Fibroblast of upper back skin (primary cell): ENCODE results near the gene ACOX3.

Experiments
- DNase-seq: peaks from one replicate; pipeline ENCODE4 v3.0.0-alpha.2; 2013

ACOX3 gene

GRCh38 chr4:8465615-8466611 is 25.4 kb upstream of the ACOX3 start:
- no peak for DNase-seq

GRCh38 chr4:8464381-8464780 is 23.9 kb upstream of the ACOX3 start:
- DNase-seq = no peak

GRCh38 chr4:8463811-8464210 is 23.3 kb upstream of the ACOX3 start:
- DNase-seq = no peak

GRCh38 chr4:8461616-8462015 is 21.1 kb upstream of the ACOX3 start:
- no peak for DNase-seq

DNA sequence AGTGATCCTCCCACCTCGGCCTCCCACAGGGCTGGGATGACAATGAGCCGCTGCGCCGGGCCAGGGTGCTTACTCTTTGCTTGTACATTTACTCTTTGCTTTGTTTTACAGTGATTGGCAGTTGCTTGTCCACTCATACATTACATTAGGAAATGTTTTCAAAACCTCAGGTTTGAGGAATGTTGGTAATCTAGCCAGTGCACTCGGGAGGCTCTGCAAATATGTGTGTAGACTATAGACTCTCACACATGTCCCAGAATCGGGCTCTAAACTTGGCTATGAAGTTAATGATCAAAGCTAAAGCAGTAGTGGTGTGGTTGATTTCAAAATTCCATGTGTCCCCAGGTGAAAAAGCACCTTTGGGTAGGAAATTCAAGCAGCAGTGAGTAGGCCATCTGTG is 20.6 kb upstream of the ACOX3 start:
- DNase-seq = no peak

DNA sequence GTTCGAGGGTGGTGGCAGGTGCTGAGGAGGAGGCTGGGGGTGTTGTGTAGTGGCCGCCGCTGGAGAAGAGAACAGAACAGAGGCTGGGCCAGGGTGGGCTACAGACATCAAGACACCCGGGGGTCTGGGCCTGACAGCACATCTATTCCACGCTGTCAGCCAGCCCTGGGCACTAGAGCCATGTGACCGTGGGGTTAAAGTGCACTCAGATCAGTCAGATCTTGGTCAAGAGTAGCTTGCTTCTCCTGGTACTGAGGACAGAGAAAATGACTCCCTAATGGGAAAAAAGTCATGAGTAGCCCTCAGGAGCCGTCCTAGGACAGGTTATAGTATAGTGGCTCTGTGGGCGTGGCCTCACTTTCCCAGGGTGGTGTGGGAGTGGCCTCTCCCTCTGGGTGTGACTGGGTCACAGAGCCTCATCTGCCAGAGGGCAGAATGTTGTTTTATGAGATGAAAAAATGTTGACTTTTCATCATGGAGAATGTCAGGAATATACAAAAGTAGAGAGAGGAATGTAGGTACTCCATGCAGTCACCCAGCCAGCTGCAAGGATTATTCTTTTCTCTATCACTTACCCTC is 19.4 kb upstream of the ACOX3 start:
- no peak for DNase-seq

- no peak for DNase-seq
Observed at GRCh38 chr4:8457646-8458252, 17.2 kb upstream of the ACOX3 start.

- no peak for DNase-seq
Observed at GRCh38 chr4:8453957-8454356, 13.4 kb upstream of the ACOX3 start.

GRCh38 chr4:8451440-8452182 is 11.1 kb upstream of the ACOX3 start:
- DNase-seq = no peak

- DNase-seq = no peak
Observed at GRCh38 chr4:8446122-8446521, 5.6 kb upstream of the ACOX3 start.

GRCh38 chr4:8443801-8444200 is 3.3 kb upstream of the ACOX3 start:
- no peak for DNase-seq

DNA sequence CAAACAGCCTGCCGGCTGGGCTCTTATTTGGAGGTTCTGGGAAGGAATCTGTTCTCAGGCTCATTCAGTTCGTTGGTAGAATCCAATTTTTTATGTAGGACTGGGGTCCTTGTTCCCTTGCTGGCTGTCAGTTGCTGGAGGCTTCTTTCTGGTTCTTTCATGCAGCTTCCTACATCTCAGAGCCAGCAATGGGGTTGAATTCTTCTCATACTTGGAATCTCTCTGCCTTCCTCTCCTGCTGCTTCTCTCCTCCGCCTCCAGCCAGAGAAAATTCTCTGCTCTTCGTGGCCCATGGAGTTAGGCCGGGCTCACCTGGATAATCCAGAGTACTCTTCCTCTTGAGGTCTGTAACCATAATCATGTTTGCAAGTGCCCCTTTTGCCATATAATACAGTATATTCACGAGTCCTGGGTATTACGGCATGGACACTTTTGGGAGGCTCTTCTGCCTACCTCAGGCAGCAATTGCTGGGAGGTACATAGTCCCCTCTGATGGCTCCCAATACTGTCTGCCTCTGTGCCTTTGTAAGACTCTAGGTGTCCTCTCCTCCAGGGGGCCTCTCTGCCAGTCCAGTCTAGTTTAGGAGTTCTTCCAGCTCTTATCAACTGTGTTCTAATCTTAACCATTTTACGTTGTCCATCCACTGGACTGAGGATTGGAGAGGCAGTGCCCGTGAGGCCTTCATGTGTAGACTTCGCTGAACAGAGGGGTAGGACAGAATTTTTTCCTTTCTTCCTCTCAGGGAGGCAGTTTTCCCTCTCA is 2.3 kb upstream of the ACOX3 start:
- no peak for DNase-seq

DNA sequence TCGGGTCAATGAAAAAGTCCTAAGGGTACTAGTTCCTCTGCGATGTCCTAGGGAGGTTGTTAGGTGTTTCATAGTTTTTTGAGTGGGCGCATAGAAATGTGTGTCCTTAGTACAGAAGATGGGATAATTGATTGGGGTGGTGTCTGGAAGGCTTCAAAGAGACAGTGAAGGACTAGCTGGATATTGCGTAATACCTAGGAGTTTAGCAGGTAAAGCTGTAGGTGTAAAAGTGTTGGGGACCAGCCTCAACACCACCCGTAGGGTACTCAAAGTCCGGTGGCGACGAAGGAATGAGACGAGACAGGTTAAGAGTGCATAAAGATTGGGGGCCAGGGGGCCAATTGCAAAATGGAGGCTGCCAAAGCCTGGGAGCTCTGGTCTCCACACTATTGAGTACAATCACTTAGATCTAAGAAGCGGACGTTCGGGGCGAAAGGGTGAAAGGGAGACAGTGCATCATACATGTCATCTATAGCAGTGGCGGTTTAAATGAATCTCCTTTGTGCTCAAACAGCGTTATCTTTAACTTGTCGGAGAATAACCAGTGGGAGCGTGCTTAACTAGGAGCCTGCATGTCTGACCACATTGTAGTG is 1.1 kb upstream of the ACOX3 start:
- no peak for DNase-seq

DNA sequence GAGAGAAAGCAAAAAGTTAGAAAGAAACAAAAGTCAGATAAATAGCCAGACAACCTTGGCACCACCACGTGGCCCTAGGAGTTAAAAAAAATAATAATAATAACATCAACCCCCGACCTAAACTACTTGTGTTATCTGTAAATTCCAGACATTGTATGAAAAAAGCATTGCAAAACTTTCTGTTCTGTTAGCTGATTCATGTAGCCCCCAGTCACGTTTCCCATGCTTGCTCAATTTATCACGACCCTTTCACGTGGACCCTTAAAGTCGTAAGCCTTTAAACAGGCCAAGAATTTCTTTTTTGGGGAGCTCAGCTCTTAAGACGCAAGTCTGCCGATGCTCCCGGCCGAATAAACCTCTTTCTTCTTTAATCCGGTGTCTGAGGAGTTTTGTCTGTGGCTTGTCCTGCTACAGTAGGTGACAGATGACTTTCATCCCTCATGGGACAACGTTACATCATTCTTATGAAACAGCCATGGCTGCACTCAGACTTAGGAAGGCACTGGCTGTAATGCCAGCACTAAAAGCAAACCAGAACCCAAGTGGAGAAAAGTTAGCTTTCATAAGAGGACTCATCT is 520 bp downstream of the ACOX3 start:
- no peak for DNase-seq

DNA sequence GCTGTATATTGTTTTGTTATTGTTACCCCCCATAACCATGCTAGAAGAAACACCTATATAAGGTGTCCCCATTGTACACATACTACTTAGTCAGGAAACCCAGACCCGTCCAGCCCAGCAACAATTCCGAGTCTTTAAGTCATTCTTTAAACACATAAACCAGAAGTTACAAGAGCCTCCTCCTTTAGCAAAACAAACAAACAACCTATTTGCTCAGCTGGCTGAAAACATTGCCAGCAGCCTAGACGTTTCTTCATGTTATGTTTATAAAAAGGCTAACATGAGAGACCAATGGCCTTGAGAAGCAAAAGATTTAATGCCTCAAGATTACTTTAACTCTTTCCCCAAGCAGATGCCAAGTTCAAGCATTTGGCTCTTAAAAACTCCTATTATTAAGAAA is 1.4 kb downstream of the ACOX3 start:
- DNase-seq = no peak

DNA sequence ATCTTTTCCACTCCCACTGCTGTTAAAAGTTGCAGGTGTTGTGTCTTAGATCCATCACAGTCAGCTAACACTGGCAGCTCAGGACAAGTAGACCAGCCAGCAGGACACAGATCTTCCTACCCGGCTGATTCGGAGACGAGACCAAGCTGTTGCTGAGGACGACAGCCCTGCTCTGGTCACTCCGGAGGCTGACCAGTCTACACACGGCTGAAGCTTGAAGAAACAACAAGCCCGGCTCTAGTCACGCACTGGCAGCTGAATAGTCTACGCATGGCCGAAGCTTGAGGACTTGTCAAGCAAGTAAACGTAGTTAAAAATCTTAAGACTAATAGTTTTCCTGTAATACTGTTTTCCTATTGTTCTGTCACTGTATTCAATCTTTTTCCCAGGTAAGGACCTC is 1.8 kb downstream of the ACOX3 start:
- no peak for DNase-seq

- DNase-seq = no peak
Observed at GRCh38 chr4:8437281-8437680, 3.2 kb downstream of the ACOX3 start.

- peak; percentile 9 for DNase-seq
Observed at GRCh38 chr4:8435656-8436121, 4.8 kb downstream of the ACOX3 start.

DNA sequence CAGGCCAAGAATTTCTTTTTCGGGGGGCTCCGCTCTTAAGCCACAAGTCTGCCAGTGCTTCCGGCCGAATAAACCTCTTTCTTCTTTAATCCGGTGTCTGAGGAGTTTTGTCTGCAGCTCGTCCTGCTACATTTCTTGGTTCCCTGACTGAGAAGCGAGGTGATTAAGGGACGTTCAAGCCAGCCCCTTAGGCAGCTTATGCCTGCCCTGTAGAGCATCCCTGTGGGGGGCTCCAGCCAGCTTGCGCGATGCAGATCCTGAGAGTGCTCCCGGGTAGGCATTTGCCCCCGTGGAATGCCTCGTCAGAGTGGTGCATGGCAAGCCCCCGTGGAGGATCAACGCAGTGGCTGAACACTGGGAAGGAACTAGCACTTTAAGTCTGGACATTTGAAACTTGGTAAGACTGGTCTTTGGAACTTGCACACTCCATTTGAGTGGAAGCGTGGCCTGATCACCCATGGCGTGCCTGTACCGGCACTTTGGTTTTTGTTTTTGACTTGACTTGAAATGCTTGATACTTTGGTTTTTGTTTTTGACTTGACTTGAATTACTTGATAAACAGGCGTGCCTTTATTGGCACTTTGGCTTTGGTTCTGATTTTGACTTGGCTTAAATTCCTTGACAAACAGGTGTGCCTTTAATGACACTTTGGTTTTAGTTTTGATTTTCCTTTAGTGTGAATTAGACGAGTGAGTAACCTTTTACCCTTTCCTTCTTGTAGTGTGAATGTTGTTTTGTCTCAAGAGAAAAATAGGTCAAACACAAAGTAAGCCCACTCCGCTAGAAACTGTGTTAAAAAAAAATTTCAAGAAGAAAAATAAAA is 6.1 kb downstream of the ACOX3 start:
- no peak for DNase-seq

DNA sequence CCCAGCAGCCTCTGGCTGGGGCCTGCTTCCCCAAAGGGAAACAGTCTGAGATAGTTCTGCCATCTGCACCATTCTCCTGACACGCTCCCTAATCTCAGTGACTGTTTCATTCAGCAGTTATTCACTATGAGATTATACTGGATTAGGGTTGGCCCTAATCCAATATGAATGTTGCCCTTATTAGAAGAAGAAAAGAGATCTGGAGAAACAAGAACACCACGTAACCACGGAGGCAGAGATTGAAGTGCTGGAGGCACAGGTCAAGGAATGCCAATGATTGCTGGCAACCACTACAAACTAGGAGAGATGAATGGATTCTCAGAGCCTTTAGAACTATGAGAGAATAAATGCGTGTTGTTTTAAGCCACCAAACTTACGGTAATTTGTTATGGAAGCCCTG is 7.4 kb downstream of the ACOX3 start:
- no peak for DNase-seq

GRCh38 chr4:8431553-8431952 is 9.0 kb downstream of the ACOX3 start:
- no peak for DNase-seq
